Measurements from ENCODE around the gene PRLHR. TPM values are rescaled to one million over a fixed set of nuclear protein-coding genes. Genes with fewer than 3 reads are reported as not detected.

PRLHR gene
- total and polyA plus RNA-seq, 2 of the 13 experiments (the other 11 are each of a cell fraction or from before 2014, with no cell fraction given), result not detected

DNA sequence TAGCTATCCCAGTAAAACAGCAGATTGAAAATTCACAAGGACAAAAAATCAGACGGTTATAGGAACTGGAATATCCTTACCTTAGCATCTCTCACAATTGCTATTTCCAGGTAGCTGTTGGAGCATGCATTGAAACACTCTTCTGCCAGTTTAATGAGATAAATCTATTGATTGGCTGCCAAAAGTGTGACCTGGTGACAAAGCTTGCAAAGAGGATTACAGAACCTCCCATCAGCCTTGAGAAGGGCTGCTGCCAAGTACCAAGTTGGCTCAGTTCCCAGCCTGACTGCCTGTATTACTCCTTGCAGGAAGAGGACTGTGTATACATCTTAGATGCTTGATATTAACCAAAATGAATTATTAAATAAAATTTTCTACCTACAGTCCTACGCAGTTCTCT lies 5.1 kb downstream of the PRLHR start:
- in situ Hi-C loops (cut with HindIII; ENCODE audit: extremely low pct_ligation_motif_present, low pct_unique_long_range_greater_than_20kb), result no loop called here
- H4K20me1 ChIP-seq (ENCODE audit: insufficient read depth, low read length), result no peaks in the 10 kb centered on the region
- ATAC-seq (no peak), FAIRE-seq (no peak), DNase-seq (ENCODE audit: low spot score) (no peak)
- no peaks in the 10 kb centered on the region for H3K36me3 ChIP-seq (replicated peaks in 1 of 2; ENCODE audit: control insufficient read depth in 1 of 2, insufficient read depth in 2 of 2, low read length in 2 of 2)
- no peaks in the 10 kb centered on the region; a peak in 2 of 5 replicates for H3K27me3 ChIP-seq (ENCODE audit: control insufficient read depth in 1 of 2, insufficient read depth in 2 of 2, low read length in 2 of 2)
- no peaks in the 10 kb centered on the region for H3K9me3 ChIP-seq (ENCODE audit: low read length)
- no peak overlapping the region for H3K4me2 ChIP-seq (ENCODE audit: low read depth, low read length)
- no peak overlapping the region for H2AFZ ChIP-seq (ENCODE audit: low read length)
- H3K27ac ChIP-seq (ENCODE audit: extremely low read length, insufficient read depth, low read length), result no peak overlapping the region
- H3K4me3 ChIP-seq (replicated peaks in 1 of 3; ENCODE audit: insufficient read depth in 1 of 3, low read depth in 2 of 3, low read length in 3 of 3), result no peak overlapping the region
- WGBS (ENCODE audit: low lambda C conversion rate), result 2% methylated on average over 2 of the region's 2 CpGs
- H3K79me2 ChIP-seq (ENCODE audit: insufficient read depth, low read length), result no peaks in the 10 kb centered on the region
- TF ChIP-seq YEATS2 (CRISPR knock-in tag; IDR thresholded peaks at IDR 0.05; ENCODE audit: borderline replicate concordance), result no peak
- TF ChIP-seq, protein P1, sequence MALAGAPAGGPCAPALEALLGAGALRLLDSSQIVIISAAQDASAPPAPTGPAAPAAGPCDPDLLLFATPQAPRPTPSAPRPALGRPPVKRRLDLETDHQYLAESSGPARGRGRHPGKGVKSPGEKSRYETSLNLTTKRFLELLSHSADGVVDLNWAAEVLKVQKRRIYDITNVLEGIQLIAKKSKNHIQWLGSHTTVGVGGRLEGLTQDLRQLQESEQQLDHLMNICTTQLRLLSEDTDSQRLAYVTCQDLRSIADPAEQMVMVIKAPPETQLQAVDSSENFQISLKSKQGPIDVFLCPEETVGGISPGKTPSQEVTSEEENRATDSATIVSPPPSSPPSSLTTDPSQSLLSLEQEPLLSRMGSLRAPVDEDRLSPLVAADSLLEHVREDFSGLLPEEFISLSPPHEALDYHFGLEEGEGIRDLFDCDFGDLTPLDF (CRISPR knock-in tag; IDR thresholded peaks at IDR 0.05), result no peak
- TF ChIP-seq PHF8 (CRISPR knock-in tag; IDR thresholded peaks at IDR 0.05), result no peak
- TF ChIP-seq ZNF121 (CRISPR knock-in tag; IDR thresholded peaks at IDR 0.05), result no peak
- no peak for TF ChIP-seq MEIS1 (CRISPR knock-in tag; IDR thresholded peaks at IDR 0.05; ENCODE audit: borderline replicate concordance)
- TF ChIP-seq ZNF274 (CRISPR knock-in tag; IDR thresholded peaks at IDR 0.05), result no peak
- no peak for TF ChIP-seq TMF1 (CRISPR knock-in tag; IDR thresholded peaks at IDR 0.05; ENCODE audit: low read depth)
- H3K4me1 ChIP-seq (ENCODE audit: insufficient read depth, low read length), result no peaks in the 10 kb centered on the region
- ChIA-PET POLR2A (no interaction called here), CTCF (ENCODE audit: low intra/inter-chr PET ratio, low total read pairs) (no interaction called here)
- intact Hi-C loops (cut with micrococcal nuclease; ENCODE audit: unreplicated experiment), result no loop called here
- BruUV-seq (replicated peaks), result no TSS peak
- no peak overlapping the region for H3K9ac ChIP-seq (ENCODE audit: insufficient read depth, low read depth, low read length)

DNA sequence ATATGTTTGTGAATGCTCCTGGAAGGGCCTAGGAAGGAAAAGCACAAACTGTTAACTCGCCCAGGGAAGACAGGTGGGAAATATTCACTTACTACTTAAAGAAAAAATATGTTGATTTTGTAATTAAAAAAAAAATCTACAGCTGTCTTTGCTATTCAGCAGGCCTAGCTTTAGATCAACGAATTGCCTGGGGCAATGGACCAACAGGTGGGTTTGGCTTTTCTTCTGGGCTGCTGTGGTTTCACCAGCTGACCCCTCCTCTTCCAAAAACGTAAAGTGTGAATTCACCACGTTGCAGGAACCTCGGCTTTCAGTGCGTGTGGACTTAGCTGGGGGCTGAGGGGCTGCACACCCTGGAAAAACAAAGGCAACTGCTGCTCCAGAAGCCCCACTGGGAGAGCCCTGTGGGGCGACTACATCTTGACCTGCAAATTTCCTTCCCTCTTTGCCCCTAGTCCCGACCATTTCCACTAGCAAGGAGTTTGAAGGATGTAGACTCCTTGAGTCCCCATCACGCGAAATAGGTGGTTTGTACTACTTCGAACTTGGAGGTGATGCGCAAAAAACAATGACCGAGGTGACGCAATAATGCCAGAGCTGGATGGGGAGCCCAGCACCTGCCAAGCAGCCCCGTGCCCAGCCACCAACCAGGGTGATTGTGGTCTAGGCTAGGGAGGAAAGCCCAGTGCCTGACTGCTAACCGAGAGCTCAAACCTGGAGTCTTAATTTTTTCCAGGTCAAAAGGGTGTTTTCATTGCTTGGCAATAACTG lies 7.4 kb downstream of the PRLHR start:
- DNase-seq (ENCODE audit: low spot score) (no peak), FAIRE-seq (no peak), ATAC-seq (no peak)
- no peaks in the 10 kb centered on the region for H3K9me3 ChIP-seq (ENCODE audit: low read length)
- H3K79me2 ChIP-seq (ENCODE audit: insufficient read depth, low read length), result no peaks in the 10 kb centered on the region
- in situ Hi-C loops (cut with HindIII; ENCODE audit: extremely low pct_ligation_motif_present, low pct_unique_long_range_greater_than_20kb), result no loop called here
- no peaks in the 10 kb centered on the region for H4K20me1 ChIP-seq (ENCODE audit: insufficient read depth, low read length)
- intact Hi-C loops (cut with micrococcal nuclease; ENCODE audit: unreplicated experiment), result no loop called here
- no peak overlapping the region for H2AFZ ChIP-seq (ENCODE audit: low read length)
- H3K4me3 ChIP-seq (replicated peaks in 1 of 3; ENCODE audit: insufficient read depth in 1 of 3, low read depth in 2 of 3, low read length in 3 of 3), result no peak overlapping the region
- H3K9ac ChIP-seq (ENCODE audit: insufficient read depth, low read depth, low read length), result no peak overlapping the region
- no TSS peak for BruUV-seq (replicated peaks)
- ChIA-PET CTCF (ENCODE audit: low intra/inter-chr PET ratio, low total read pairs) (no interaction called here), POLR2A (no interaction called here)
- no peaks in the 10 kb centered on the region for H3K36me3 ChIP-seq (replicated peaks in 1 of 2; ENCODE audit: control insufficient read depth in 1 of 2, insufficient read depth in 2 of 2, low read length in 2 of 2)
- no peak overlapping the region for H3K27ac ChIP-seq (ENCODE audit: extremely low read length, insufficient read depth, low read length)
- no peaks in the 10 kb centered on the region for H3K4me1 ChIP-seq (ENCODE audit: insufficient read depth, low read length)
- WGBS (ENCODE audit: low lambda C conversion rate), result 28% methylated on average over 12 of the region's 16 CpGs
- no peaks in the 10 kb centered on the region; a peak in 2 of 5 replicates for H3K27me3 ChIP-seq (ENCODE audit: control insufficient read depth in 1 of 2, insufficient read depth in 2 of 2, low read length in 2 of 2)
- H3K4me2 ChIP-seq (ENCODE audit: low read depth, low read length), result no peak overlapping the region
- no peak for TF ChIP-seq GPN1 (CRISPR knock-in tag; IDR thresholded peaks at IDR 0.05; ENCODE audit: borderline replicate concordance)
- TF ChIP-seq TEAD3 (CRISPR knock-in tag; optimal IDR thresholded peaks at IDR 0.05; ENCODE audit: borderline replicate concordance), result no peak
- TF ChIP-seq HNRNPK (IDR thresholded peaks at IDR 0.05; ENCODE audit: low read depth, low read length, poor library complexity, severe bottlenecking), result no peak
- TF ChIP-seq ZFYVE20 (CRISPR knock-in tag; IDR thresholded peaks at IDR 0.05; ENCODE audit: borderline replicate concordance, low read depth), result no peak
- TF ChIP-seq ATF7 (IDR thresholded peaks at IDR 0.05), result 0 out of 2 replicates have a peak, but pooled peaks have one; percentile 29
- no peak for TF ChIP-seq ATF7 (CRISPR knock-in tag; IDR thresholded peaks at IDR 0.05)
- TF ChIP-seq, protein P2, sequence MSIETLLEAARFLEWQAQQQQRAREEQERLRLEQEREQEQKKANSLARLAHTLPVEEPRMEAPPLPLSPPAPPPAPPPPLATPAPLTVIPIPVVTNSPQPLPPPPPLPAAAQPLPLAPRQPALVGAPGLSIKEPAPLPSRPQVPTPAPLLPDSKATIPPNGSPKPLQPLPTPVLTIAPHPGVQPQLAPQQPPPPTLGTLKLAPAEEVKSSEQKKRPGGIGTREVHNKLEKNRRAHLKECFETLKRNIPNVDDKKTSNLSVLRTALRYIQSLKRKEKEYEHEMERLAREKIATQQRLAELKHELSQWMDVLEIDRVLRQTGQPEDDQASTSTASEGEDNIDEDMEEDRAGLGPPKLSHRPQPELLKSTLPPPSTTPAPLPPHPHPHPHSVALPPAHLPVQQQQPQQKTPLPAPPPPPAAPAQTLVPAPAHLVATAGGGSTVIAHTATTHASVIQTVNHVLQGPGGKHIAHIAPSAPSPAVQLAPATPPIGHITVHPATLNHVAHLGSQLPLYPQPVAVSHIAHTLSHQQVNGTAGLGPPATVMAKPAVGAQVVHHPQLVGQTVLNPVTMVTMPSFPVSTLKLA (IDR thresholded peaks at IDR 0.05), result no peak

All from HepG2 (cell line).